PFSK-1 (cell line): ENCODE measurements around the gene ARID3A. TPM values are rescaled to one million over a fixed set of nuclear protein-coding genes. Genes with fewer than 3 reads are reported as not detected.

ENCODE experiments used
- FOXP2 ChIP-seq: optimal IDR thresholded peaks from 2 replicates; pipeline ENCODE3; 2011; ENCODE audit warnings: borderline replicate concordance, control low read depth, inconsistent platforms; ENCODE audit not compliant: insufficient read depth; ENCODE audit errors: extremely low read length, extremely low read depth
- POLR2AphosphoS5 ChIP-seq: IDR thresholded peaks from 2 replicates; pipeline ENCODE4 v1.6.1; 2012; ENCODE audit warnings: low read depth, mild to moderate bottlenecking, control low read depth, low read length, moderate library complexity
- SIN3A ChIP-seq: IDR thresholded peaks from 2 replicates; pipeline ENCODE4 v1.6.1; 2012; ENCODE audit warnings: mild to moderate bottlenecking, low read length, moderate library complexity, borderline replicate concordance; ENCODE audit not compliant: insufficient read depth
- TAF1 ChIP-seq: IDR thresholded peaks from 2 replicates; pipeline ENCODE4 v1.6.1; 2012; ENCODE audit warnings: low read length, control low read depth, borderline replicate concordance; ENCODE audit not compliant: insufficient read depth
- polyA plus RNA-seq: library from polyadenylated mRNA; unstranded; fragments of >200 nt; gene quantifications from one replicate; pipeline ENCODE4 v1.2.1, GENCODE V29; 2012; ENCODE audit warnings: low read depth, missing spikeins; ENCODE audit not compliant: insufficient read length
- TF ChIP-seq, protein P1 (sequence below), 2 experiments: IDR thresholded peaks; 2 replicates each; pipeline versions ENCODE4 v1.6.1 to v1.8.0; 2011 to 2012; ENCODE audit warnings: low read depth in 2 of 2, low read length in 2 of 2, control low read depth in 1 of 2, inconsistent platforms in 1 of 2, mild to moderate bottlenecking in 1 of 2, moderate library complexity in 1 of 2; ENCODE audit not compliant: insufficient read depth in 1 of 2

ARID3A gene, protein sequence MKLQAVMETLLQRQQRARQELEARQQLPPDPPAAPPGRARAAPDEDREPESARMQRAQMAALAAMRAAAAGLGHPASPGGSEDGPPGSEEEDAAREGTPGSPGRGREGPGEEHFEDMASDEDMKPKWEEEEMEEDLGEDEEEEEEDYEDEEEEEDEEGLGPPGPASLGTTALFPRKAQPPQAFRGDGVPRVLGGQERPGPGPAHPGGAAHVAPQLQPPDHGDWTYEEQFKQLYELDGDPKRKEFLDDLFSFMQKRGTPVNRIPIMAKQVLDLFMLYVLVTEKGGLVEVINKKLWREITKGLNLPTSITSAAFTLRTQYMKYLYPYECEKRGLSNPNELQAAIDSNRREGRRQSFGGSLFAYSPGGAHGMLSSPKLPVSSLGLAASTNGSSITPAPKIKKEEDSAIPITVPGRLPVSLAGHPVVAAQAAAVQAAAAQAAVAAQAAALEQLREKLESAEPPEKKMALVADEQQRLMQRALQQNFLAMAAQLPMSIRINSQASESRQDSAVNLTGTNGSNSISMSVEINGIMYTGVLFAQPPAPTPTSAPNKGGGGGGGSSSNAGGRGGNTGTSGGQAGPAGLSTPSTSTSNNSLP
- 33.9 TPM for polyA plus RNA-seq

DNA sequence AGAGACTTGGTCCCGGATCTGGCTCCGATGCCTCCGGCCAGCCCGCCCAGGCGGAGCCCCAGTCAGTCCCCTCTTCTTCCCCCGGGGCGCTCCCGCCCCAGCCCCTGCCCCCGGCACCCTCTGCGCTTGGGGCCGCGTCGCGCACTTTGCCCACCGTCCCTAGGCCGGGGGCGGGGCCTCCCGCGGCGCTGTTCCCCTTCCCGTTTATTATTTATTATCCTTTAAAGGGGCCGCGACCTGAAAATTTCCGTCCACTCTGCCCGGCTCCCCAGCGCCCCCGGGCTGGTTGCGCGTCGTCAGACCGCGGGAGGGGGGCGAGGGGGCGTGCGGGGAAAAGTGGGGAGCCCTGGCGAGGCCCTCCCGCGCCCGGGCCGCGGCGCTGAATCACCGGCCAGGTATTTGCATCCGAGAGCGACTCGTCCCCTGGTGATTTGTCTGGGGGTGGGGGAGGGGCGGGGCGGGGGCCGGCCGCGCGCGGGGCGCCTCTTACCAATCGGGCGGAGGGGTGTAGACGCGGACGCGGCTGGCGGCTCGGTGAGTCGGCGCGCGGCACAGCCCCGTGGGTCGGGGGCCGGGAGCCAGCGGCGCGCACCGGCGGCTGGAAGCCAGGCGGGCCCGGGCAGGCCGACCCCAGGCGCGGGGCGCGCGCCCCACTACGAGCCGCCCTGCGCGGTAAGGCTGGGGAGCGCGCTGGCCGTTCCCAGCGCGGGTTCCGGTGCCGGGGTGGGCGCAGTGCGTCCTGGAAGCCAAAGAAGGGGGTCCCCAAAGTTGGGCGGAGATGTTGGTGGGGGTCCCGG lies at the start of gene ARID3A:
TSS of gene ARID3A (plus strand) at position 510 of the 797 bp plus-strand sequence. CDS start 3,494 bp downstream, outside the sequence.
- TF ChIP-seq TAF1: no peak
- no peak; the same call in 1 of the 2 replicates for TF ChIP-seq SIN3A
- peak; percentile 53 for TF ChIP-seq FOXP2

DNA sequence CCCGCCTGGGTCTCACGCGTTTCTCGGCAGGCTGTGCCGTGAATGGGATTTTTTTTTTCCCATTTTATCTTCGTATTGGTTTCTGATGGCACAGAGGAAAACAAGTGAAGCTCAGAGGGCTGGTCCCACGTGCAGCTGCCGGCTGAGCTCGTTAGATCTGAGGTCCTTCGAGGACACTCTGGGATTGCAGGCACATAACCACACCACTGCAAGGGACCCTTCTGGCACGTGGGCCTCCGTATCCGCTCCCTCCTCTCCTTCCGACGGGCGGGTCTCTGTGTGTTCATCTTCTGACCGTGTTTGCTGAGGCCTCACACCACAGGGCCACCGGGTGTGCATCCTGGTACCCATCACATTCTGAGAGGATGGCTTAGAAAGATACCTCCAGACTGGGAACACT lies 49.7 kb upstream of the ARID3A start:
- TF ChIP-seq, protein P1, sequence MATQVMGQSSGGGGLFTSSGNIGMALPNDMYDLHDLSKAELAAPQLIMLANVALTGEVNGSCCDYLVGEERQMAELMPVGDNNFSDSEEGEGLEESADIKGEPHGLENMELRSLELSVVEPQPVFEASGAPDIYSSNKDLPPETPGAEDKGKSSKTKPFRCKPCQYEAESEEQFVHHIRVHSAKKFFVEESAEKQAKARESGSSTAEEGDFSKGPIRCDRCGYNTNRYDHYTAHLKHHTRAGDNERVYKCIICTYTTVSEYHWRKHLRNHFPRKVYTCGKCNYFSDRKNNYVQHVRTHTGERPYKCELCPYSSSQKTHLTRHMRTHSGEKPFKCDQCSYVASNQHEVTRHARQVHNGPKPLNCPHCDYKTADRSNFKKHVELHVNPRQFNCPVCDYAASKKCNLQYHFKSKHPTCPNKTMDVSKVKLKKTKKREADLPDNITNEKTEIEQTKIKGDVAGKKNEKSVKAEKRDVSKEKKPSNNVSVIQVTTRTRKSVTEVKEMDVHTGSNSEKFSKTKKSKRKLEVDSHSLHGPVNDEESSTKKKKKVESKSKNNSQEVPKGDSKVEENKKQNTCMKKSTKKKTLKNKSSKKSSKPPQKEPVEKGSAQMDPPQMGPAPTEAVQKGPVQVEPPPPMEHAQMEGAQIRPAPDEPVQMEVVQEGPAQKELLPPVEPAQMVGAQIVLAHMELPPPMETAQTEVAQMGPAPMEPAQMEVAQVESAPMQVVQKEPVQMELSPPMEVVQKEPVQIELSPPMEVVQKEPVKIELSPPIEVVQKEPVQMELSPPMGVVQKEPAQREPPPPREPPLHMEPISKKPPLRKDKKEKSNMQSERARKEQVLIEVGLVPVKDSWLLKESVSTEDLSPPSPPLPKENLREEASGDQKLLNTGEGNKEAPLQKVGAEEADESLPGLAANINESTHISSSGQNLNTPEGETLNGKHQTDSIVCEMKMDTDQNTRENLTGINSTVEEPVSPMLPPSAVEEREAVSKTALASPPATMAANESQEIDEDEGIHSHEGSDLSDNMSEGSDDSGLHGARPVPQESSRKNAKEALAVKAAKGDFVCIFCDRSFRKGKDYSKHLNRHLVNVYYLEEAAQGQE (IDR thresholded peaks at IDR 0.05; ENCODE audit: insufficient read depth in 1 of 2, low read depth in 2 of 2, low read length in 2 of 2): no peak
- TF ChIP-seq FOXP2 (no peak), TAF1 (no peak), POLR2AphosphoS5 (no peak), SIN3A (no peak)

DNA sequence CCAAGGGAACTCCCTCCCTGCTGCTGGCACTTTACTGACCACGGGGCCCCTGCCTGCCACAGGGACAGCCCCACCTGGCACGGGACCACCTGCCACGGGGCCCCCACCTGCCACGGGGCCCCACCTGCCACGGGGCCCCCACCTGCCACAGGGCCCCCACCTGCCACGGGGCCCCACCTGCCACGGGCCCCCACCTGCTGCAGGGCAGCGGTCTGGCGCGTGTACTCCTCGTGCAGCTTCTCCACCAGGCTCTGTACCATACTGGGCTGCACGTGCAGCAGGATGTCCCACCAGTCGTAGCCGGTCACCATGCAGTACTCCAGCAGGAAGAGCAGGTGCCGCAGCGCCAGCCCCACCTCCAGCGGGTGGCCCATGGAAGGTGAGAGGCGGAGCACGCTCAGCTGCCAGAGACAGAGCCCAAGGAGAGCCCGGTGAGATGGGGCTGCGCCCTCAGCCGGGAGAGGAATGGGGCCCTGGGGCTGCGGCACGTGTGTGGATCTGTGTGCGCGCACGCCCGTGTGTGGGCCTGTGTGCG lies 49.0 kb upstream of the ARID3A start:
- TF ChIP-seq TAF1 (no peak), POLR2AphosphoS5 (no peak), FOXP2 (no peak), SIN3A (no peak)
- TF ChIP-seq, protein P1 (IDR thresholded peaks at IDR 0.05; ENCODE audit: insufficient read depth in 1 of 2, low read depth in 2 of 2, low read length in 2 of 2): no peak

DNA sequence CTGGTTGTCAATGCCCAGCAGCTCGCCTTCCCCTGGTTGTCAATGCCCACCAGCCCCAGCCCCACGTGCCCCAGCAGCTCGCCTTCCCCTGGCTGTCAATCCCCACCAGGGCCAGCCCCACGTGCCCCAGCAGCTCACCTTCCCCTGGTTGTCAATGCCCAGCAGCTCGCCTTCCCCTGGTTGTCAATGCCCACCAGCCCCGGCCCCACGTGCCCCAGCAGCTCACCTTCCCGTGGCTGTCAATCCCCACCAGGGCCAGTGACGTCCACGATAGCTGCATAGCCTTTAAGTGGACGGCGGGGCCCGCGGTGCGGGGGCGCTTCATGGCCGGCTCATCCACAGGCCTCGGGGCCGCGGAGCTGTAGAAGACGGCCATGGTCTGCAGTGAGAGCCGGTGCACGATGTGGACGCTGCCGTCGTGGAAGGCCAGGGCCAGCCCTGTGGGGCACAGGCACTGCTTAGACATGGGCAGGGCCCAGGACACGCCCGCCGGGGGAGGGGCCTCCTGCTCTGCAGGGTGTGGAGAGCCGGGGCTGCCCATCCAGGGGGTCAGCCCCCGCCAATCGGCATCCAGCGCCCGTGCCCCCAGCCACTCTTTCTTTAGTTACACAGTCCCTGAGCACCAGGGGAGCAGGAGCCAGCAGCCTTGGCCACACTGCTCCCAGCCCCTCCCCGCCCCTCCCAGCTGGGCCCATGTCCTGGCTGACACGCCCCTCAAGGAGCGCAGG lies 46.0 kb upstream of the ARID3A start:
- TF ChIP-seq SIN3A: no peak
- TF ChIP-seq, protein P1 (IDR thresholded peaks at IDR 0.05; ENCODE audit: insufficient read depth in 1 of 2, low read depth in 2 of 2, low read length in 2 of 2): no peak
- TF ChIP-seq POLR2AphosphoS5: no peak
- TF ChIP-seq TAF1: no peak
- no peak for TF ChIP-seq FOXP2
